Endodermal cell (in vitro differentiated cells): Measurements from ENCODE around the gene VPS9D1. TPM values are rescaled to one million over a fixed set of nuclear protein-coding genes. Genes with fewer than 3 reads are reported as not detected.

ENCODE experiments used
- DNase-seq: peaks from one replicate; pipeline ENCODE4 v3.0.0-alpha.2; 2017
- H3K27ac ChIP-seq: 2 replicates; pipeline ENCODE4 v1.5.1; 2013; ENCODE audit warnings: mild to moderate bottlenecking, low read depth, low read length, moderate library complexity
- H3K27me3 ChIP-seq: 2 replicates; pipeline ENCODE4 v1.6.1; 2013; ENCODE audit warnings: mild to moderate bottlenecking, low read length, moderate library complexity; ENCODE audit not compliant: insufficient read depth, control insufficient read depth, poor library complexity, severe bottlenecking
- H3K36me3 ChIP-seq: 2 replicates; pipeline ENCODE4 v1.7.0; 2013; ENCODE audit warnings: mild to moderate bottlenecking, low read length, moderate library complexity; ENCODE audit not compliant: control insufficient read depth, insufficient read depth
- H3K4me1 ChIP-seq: one replicate; pipeline ENCODE4 v1.7.0; 2013; ENCODE audit warnings: low read length; ENCODE audit not compliant: control insufficient read depth, insufficient read depth
- H3K4me3 ChIP-seq: 2 replicates; pipeline ENCODE4 v1.5.1; 2013; ENCODE audit warnings: mild to moderate bottlenecking, low read length, moderate library complexity
- H3K9ac ChIP-seq: 2 replicates; pipeline ENCODE4 v1.6.1; 2013; ENCODE audit warnings: mild to moderate bottlenecking, low read length, moderate library complexity; ENCODE audit not compliant: poor library complexity, severe bottlenecking; ENCODE audit errors: extremely low read depth
- H3K9me3 ChIP-seq: 2 replicates; pipeline ENCODE4 v1.6.1; 2013; ENCODE audit warnings: mild to moderate bottlenecking, low read length, moderate library complexity; ENCODE audit not compliant: control insufficient read depth
- H3K27ac Mint-ChIP-seq: 2 replicates; pipeline ENCODE4 v1.8.0; 2020; ENCODE audit warnings: mixed read lengths
- H3K27me3 Mint-ChIP-seq: 2 replicates; pipeline ENCODE4 v1.8.0; 2021; ENCODE audit warnings: mild to moderate bottlenecking, mixed read lengths; ENCODE audit not compliant: insufficient read depth
- H3K36me3 Mint-ChIP-seq: 2 replicates; pipeline ENCODE4 v1.8.0; 2020; ENCODE audit warnings: low read depth, mixed read lengths
- H3K4me1 Mint-ChIP-seq: 2 replicates; pipeline ENCODE4 v1.8.0; 2020; ENCODE audit warnings: mixed read lengths
- H3K4me3 Mint-ChIP-seq: 2 replicates; pipeline ENCODE4 v1.8.0; 2020; ENCODE audit warnings: mild to moderate bottlenecking, moderate library complexity, mixed read lengths
- H3K9me3 Mint-ChIP-seq: 2 replicates; pipeline ENCODE4 v1.8.0; 2020; ENCODE audit warnings: mild to moderate bottlenecking, mixed read lengths
- WGBS, 2 experiments: methylation state at CpG; one replicate each; pipeline versions ENCODE4 v1.1.5 to v1.1.7; 2013; ENCODE audit warnings: missing lambda C conversion rate in 2 of 2, mixed read lengths in 1 of 2; ENCODE audit not compliant: insufficient coverage in 1 of 2, insufficient read length in 1 of 2; 5-methylcytosine and 5-hydroxymethylcytosine counted together
- total RNA-seq, 2 donors: library from RNA; stranded (reverse); fragmentation: NEBNext Ultra II Directional in 1 of 2; extraction: Animal tissue kit (Norgen Biotek cat#: 25700) in 1 of 2; gene quantifications; 2 replicates in 1 of 2; 3 replicates in 1 of 2; pipeline ENCODE4 v1.2.1, GENCODE V29; 2021
- TF ChIP-seq, protein P1 (sequence below): fragments of 200-600 bp; sonication (generic); conservative IDR thresholded peaks from 2 replicates; pipeline ENCODE4 v1.5.0; 2021; ENCODE audit warnings: antibody characterized with exemption, mild to moderate bottlenecking

Gene VPS9D1
- total RNA-seq, 2 donors from 2014 or later = 7.4 to 10.0 TPM

GRCh38 chr16:89729293-89729692 is 8.6 kb upstream of the VPS9D1 start:
- Histone ChIP-seq H3K4me1 (no peaks in the 10 kb centered on the region), H3K27me3 (no peaks in the 10 kb centered on the region), H3K4me3 (no peak overlapping the region), H3K27ac (no peak overlapping the region), H3K9ac (no peak overlapping the region), H3K9me3 (no peaks in the 10 kb centered on the region), H3K36me3 (peaks cover 70% of the 10 kb centered on the region)
- no peaks in the 10 kb centered on the region for H3K9me3 Mint-ChIP-seq
- no peak overlapping the region for H3K4me3 Mint-ChIP-seq
- H3K36me3 Mint-ChIP-seq = peaks cover 56% of the 10 kb centered on the region
- H3K4me1 Mint-ChIP-seq = no peaks in the 10 kb centered on the region
- peak; percentile 45 for DNase-seq
- H3K27me3 Mint-ChIP-seq = no peaks in the 10 kb centered on the region
- TF ChIP-seq, protein P1, sequence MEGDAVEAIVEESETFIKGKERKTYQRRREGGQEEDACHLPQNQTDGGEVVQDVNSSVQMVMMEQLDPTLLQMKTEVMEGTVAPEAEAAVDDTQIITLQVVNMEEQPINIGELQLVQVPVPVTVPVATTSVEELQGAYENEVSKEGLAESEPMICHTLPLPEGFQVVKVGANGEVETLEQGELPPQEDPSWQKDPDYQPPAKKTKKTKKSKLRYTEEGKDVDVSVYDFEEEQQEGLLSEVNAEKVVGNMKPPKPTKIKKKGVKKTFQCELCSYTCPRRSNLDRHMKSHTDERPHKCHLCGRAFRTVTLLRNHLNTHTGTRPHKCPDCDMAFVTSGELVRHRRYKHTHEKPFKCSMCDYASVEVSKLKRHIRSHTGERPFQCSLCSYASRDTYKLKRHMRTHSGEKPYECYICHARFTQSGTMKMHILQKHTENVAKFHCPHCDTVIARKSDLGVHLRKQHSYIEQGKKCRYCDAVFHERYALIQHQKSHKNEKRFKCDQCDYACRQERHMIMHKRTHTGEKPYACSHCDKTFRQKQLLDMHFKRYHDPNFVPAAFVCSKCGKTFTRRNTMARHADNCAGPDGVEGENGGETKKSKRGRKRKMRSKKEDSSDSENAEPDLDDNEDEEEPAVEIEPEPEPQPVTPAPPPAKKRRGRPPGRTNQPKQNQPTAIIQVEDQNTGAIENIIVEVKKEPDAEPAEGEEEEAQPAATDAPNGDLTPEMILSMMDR = no peak
- WGBS, 2 experiments = 94 to 98% methylated on average over 8 to 18 of the region's 18 CpGs
- H3K27ac Mint-ChIP-seq = no peak overlapping the region

DNA sequence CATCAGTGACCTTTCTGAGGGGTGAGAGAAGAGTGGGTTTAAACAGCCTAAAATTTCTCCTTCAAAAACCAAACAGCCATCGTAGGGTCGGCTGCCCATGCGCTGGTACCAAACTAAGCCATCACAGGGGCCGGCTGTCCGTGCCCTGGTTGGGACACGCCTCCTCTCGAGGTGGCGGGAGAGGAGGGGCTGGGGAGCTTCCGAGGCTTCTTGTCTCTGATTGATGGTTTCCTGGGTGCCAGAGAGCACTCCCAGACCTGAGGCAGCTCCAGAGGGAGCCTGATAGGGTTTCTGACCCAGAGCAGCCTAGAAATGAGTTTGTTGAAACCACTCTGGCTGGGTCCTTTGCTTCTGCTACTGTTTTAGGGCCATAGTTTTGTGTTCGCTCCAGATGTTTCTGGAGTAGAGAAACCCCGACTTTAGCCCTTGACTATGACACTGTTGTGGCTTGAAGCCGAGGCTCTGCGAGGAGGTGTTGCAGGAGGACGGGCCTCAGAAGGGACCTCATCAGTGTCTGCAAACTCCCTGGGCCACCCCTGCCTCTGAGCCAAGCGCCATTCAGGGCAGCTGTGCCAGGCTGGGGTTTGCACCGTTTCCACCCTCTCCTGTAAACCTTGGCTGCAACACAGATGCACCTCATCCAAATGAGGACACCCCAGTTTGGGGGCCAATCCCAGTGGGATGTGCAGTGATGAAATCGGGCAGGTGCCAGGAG is 6.9 kb upstream of the VPS9D1 start:
- Mint-ChIP-seq H3K4me1 (peaks cover 4% of the 10 kb centered on the region), H3K27ac (no peak overlapping the region), H3K4me3 (no peak overlapping the region), H3K36me3 (peaks cover 53% of the 10 kb centered on the region), H3K27me3 (peaks cover 9% of the 10 kb centered on the region), H3K9me3 (no peaks in the 10 kb centered on the region)
- peak; percentile 81 for DNase-seq
- H3K36me3 ChIP-seq = peaks cover 71% of the 10 kb centered on the region
- WGBS, 2 experiments = 90 to 92% methylated on average over 15 to 17 of the region's 17 CpGs
- H3K9me3 ChIP-seq = no peaks in the 10 kb centered on the region
- no peak overlapping the region for H3K27ac ChIP-seq
- TF ChIP-seq, protein P1 = no peak
- H3K27me3 ChIP-seq = no peaks in the 10 kb centered on the region
- peaks cover 5% of the 10 kb centered on the region for H3K4me1 ChIP-seq
- H3K4me3 ChIP-seq = no peak overlapping the region
- no peak overlapping the region for H3K9ac ChIP-seq

DNA sequence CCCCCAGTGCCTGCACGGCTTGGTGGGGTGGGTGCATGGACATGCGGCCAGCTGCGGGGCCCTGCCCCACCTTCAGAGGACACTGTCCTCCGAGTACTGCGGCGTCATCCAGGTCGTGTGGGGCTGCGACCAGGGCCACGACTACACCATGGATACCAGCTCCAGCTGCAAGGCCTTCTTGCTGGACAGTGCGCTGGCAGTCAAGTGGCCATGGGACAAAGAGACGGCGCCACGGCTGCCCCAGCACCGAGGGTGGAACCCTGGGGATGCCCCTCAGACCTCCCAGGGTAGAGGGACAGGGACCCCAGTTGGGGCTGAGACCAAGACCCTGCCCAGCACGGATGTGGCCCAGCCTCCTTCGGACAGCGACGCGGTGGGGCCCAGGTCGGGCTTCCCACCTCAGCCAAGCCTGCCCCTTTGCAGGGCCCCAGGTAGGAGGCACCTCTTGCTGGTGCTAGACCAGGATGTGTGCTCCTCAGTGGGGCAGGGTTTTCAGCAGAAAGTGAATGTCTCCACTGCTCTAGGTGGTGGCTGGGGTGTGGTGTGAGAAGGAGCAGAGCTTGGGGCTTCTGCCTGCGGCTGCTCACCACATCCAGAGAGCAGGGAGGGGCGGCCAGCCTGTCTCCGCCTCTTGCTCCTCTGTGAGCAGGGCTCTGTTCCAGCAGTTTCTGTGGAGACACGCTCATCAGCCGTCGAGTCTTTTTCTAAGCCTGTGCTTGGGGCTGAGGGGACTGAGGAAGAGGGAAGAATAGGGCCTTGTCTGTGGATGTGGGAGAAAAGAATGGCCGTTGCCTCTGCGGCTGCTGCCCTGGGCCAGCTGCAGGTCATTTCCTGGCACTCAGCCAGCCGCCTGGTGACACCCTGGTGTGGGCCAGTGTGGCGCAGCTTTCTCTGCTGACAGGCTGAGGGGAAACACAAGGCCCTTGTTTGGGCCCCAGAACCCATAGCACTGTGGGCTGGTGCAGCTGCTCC is 2.9 kb upstream of the VPS9D1 start:
- Histone ChIP-seq H3K9ac (no peak overlapping the region), H3K9me3 (no peaks in the 10 kb centered on the region), H3K36me3 (peaks cover 37% of the 10 kb centered on the region), H3K4me3 (peak overlapping the region; percentile 87), H3K27ac (no peak overlapping the region), H3K4me1 (peaks cover 5% of the 10 kb centered on the region), H3K27me3 (no peaks in the 10 kb centered on the region)
- Mint-ChIP-seq H3K36me3 (peaks cover 24% of the 10 kb centered on the region), H3K4me1 (peaks cover 12% of the 10 kb centered on the region), H3K27me3 (peaks cover 27% of the 10 kb centered on the region), H3K9me3 (no peaks in the 10 kb centered on the region), H3K4me3 (peak overlapping the region; percentile 65), H3K27ac (no peak overlapping the region)
- TF ChIP-seq, protein P1 = no peak
- WGBS, 2 experiments = 95% methylated on average over 13 to 30 of the region's 30 CpGs
- no peak for DNase-seq
